Activated CD8-positive, alpha-beta T cell treated with anti-CD3 and anti-CD28 coated beads for 36 hours (primary cell): Measurements from ENCODE around the gene CCDC39. TPM values are rescaled to one million over a fixed set of nuclear protein-coding genes. Genes with fewer than 3 reads are reported as not detected.

ENCODE experiments used
- ATAC-seq: fragments of 200-7000 bp; cut with Tn5 transposase; one replicate; pipeline ENCODE4 v1.10.0; 2021; ENCODE audit warnings: mild to moderate bottlenecking, moderate library complexity
- CTCF ChIA-PET: fragments of 350-600 bp; sonication (Branson Sonifier 250); formaldehyde crosslinking; loops from one replicate; lab custom pipeline; 2021; ENCODE audit warnings: antibody characterized with exemption; lab: Charles Lee
- POLR2A ChIA-PET: fragments of 350-600 bp; sonication (Branson Sonifier 250); formaldehyde crosslinking; loops from one replicate; lab custom pipeline; 2021; ENCODE audit warnings: antibody characterized with exemption; lab: Charles Lee
- DNase-seq: peaks from one replicate; pipeline ENCODE4 v3.0.0-alpha.2; 2020
- H3K27ac Mint-ChIP-seq: one replicate; pipeline ENCODE4 v1.8.0; 2021; ENCODE audit warnings: mild to moderate bottlenecking, mixed read lengths
- H3K27me3 Mint-ChIP-seq: one replicate; pipeline ENCODE4 v1.8.0; 2021; ENCODE audit warnings: mixed read lengths
- H3K36me3 Mint-ChIP-seq: one replicate; pipeline ENCODE4 v1.8.0; 2021; ENCODE audit warnings: low read depth, mixed read lengths
- H3K4me1 Mint-ChIP-seq: one replicate; pipeline ENCODE4 v1.8.0; 2021; ENCODE audit warnings: low read depth, mixed read lengths
- H3K4me3 Mint-ChIP-seq: one replicate; pipeline ENCODE4 v1.8.0; 2021; ENCODE audit warnings: mild to moderate bottlenecking, moderate library complexity, mixed read lengths
- H3K9me3 Mint-ChIP-seq: one replicate; pipeline ENCODE4 v1.8.0; 2021; ENCODE audit warnings: mixed read lengths
- CTCF ChIP-seq: fragments of 200-600 bp; IDR thresholded peaks from one replicate; pipeline ENCODE4 v1.8.0; 2022; ENCODE audit warnings: antibody characterized with exemption, mild to moderate bottlenecking
- intact Hi-C: fragments of 100-400 bp; cut with micrococcal nuclease; formaldehyde crosslinking; loops from one replicate; pipeline ENCODE4 v1.10.0; 2022
- total RNA-seq, 2 experiments: library from RNA; stranded (reverse); gene quantifications; one replicate each; pipeline ENCODE4 v1.2.3, GENCODE V29; 2021

Gene CCDC39
- total RNA-seq, 2 experiments from 2014 or later = not detected

GRCh38 chr3:180704532-180704931 is 25.2 kb upstream of the CCDC39 start:
- intact Hi-C loops = no loop called here
- DNase-seq = no peak
- H3K4me1 Mint-ChIP-seq = no peaks in the 10 kb centered on the region
- H3K36me3 Mint-ChIP-seq = no peaks in the 10 kb centered on the region
- ATAC-seq = no peak
- H3K27me3 Mint-ChIP-seq = peaks cover 19% of the 10 kb centered on the region
- H3K9me3 Mint-ChIP-seq = no peaks in the 10 kb centered on the region
- no peak overlapping the region for H3K4me3 Mint-ChIP-seq
- ChIA-PET CTCF (no interaction called here), POLR2A (no interaction called here)
- TF ChIP-seq CTCF = no peak
- H3K27ac Mint-ChIP-seq = no peak overlapping the region

GRCh38 chr3:180700941-180701340 is 21.7 kb upstream of the CCDC39 start:
- Mint-ChIP-seq H3K27me3 (peaks cover 14% of the 10 kb centered on the region), H3K27ac (no peak overlapping the region), H3K9me3 (no peaks in the 10 kb centered on the region), H3K4me3 (no peak overlapping the region), H3K36me3 (no peaks in the 10 kb centered on the region), H3K4me1 (no peaks in the 10 kb centered on the region)
- no peak for TF ChIP-seq CTCF
- ChIA-PET POLR2A (no interaction called here), CTCF (no interaction called here)
- DNase-seq (no peak), ATAC-seq (no peak)
- intact Hi-C loops = no loop called here

- Mint-ChIP-seq H3K4me1 (no peaks in the 10 kb centered on the region), H3K36me3 (no peaks in the 10 kb centered on the region), H3K27ac (no peak overlapping the region), H3K4me3 (no peak overlapping the region), H3K9me3 (no peaks in the 10 kb centered on the region), H3K27me3 (peaks cover 11% of the 10 kb centered on the region)
- ATAC-seq = no peak
- ChIA-PET CTCF (interaction anchor here (1.4 kb wide), 1 partner anchor 9 kb away, joined by 3 read pairs; no protein-coding TSS in a partner anchor), POLR2A (no interaction called here)
- DNase-seq = no peak
- intact Hi-C loops = no loop called here
- no peak for TF ChIP-seq CTCF
Measured at GRCh38 chr3:180698760-180699270, 19.5 kb upstream of the CCDC39 start.

- intact Hi-C loops = no loop called here
- no peaks in the 10 kb centered on the region for H3K4me1 Mint-ChIP-seq
- peaks cover 13% of the 10 kb centered on the region for H3K27me3 Mint-ChIP-seq
- TF ChIP-seq CTCF = no peak
- ATAC-seq = no peak
- no peak overlapping the region for H3K27ac Mint-ChIP-seq
- POLR2A ChIA-PET = no interaction called here
- DNase-seq = no peak
- H3K36me3 Mint-ChIP-seq = no peaks in the 10 kb centered on the region
- H3K4me3 Mint-ChIP-seq = no peak overlapping the region
- CTCF ChIA-PET = interaction anchor here (0.7 kb wide), 1 partner anchor 15 kb away, joined by 3 read pairs; no protein-coding TSS in a partner anchor
- H3K9me3 Mint-ChIP-seq = no peaks in the 10 kb centered on the region
Measured at GRCh38 chr3:180694321-180694720, 15.0 kb upstream of the CCDC39 start.

- no peak for ATAC-seq
Measured at GRCh38 chr3:180693656-180694055, 14.4 kb upstream of the CCDC39 start.

More at GRCh38 chr3:180693656-180694055, 14.4 kb upstream of the CCDC39 start:
- no peaks in the 10 kb centered on the region for H3K4me1 Mint-ChIP-seq
- no peak for DNase-seq
- no peak overlapping the region for H3K4me3 Mint-ChIP-seq
- intact Hi-C loops = no loop called here
- POLR2A ChIA-PET = interaction anchor here (0.5 kb wide), 1 partner anchor 1109 kb away, joined by 3 read pairs; no protein-coding TSS in a partner anchor
- H3K9me3 Mint-ChIP-seq = no peaks in the 10 kb centered on the region
- no peak overlapping the region for H3K27ac Mint-ChIP-seq
- TF ChIP-seq CTCF = no peak
- H3K36me3 Mint-ChIP-seq = no peaks in the 10 kb centered on the region
- CTCF ChIA-PET = interaction anchor here (0.7 to 0.8 kb wide), 2 partner anchors 16 to 65 kb away, joined by 3 read pairs; no protein-coding TSS in a partner anchor
- peaks cover 13% of the 10 kb centered on the region for H3K27me3 Mint-ChIP-seq
